ENCODE results near the gene AGAP1.

- TF ChIP-seq POLR2A (IDR thresholded peaks at IDR 0.05; ENCODE audit: low read depth, low read length) (no peak), SPI1 (IDR thresholded peaks at IDR 0.05; ENCODE audit: low read depth, low read length) (no peak), POLR2AphosphoS5 (IDR thresholded peaks at IDR 0.05; ENCODE audit: low read depth, low read length) (no peak), POU2F2 (IDR thresholded peaks at IDR 0.05; ENCODE audit: low read depth, low read length) (no peak), TAF1 (IDR thresholded peaks at IDR 0.05; ENCODE audit: low read depth, low read length) (no peak), PAX5 (IDR thresholded peaks at IDR 0.05; ENCODE audit: insufficient read depth, low read length, severe bottlenecking) (no peak)
Observed at GRCh38 chr2:235804676-235805075, 310.8 kb downstream of the AGAP1 start.
